Neutrophil (primary cell): ENCODE measurements around the gene SERPINB7.

Experiments used
- H3K27ac ChIP-seq: fragments of 200-600 bp; sonication (generic); 2 replicates; pipeline ENCODE4 v1.5.1; 2016; ENCODE audit warnings: mild to moderate bottlenecking, moderate library complexity
- H3K27me3 ChIP-seq: fragments of 200-600 bp; sonication (generic); 2 replicates; pipeline ENCODE4 v1.6.0; 2016; ENCODE audit warnings: mild to moderate bottlenecking
- H3K36me3 ChIP-seq: fragments of 200-600 bp; sonication (generic); 2 replicates; pipeline ENCODE4 v1.5.1; 2017
- H3K4me1 ChIP-seq, 2 experiments: fragments of 200-600 bp in 1 of 2; sonication (generic) in 1 of 2; 1 replicate in 1 of 2; 2 replicates in 1 of 2; pipeline versions ENCODE4 v1.5.1 to v1.6.1; 2013 to 2016; ENCODE audit warnings: low read depth in 1 of 2, low read length in 1 of 2, mild to moderate bottlenecking in 1 of 2, moderate library complexity in 1 of 2; ENCODE audit not compliant: control insufficient read depth in 1 of 2, insufficient read depth in 1 of 2
- H3K4me3 ChIP-seq, 2 experiments: fragments of 200-600 bp in 1 of 2; sonication (generic) in 1 of 2; 1 replicate in 1 of 2; 2 replicates in 1 of 2; pipeline ENCODE4 v1.5.1; 2013 to 2016; ENCODE audit warnings: low read depth in 1 of 2, low read length in 1 of 2, mild to moderate bottlenecking in 1 of 2, moderate library complexity in 1 of 2
- H3K9me3 ChIP-seq: fragments of 200-600 bp; sonication (generic); 2 replicates; pipeline ENCODE4 v1.5.1; 2016
- TF ChIP-seq, protein P1 (sequence below): fragments of 200-600 bp; sonication (generic); IDR thresholded peaks from 2 replicates; pipeline ENCODE4 v1.5.1; 2016; ENCODE audit warnings: antibody characterized with exemption

The SERPINB7 gene

GRCh38 chr18:63774511-63774910, 707 bp upstream of the SERPINB7 start:
- no peak overlapping the region for H3K27ac ChIP-seq
- H3K4me1 ChIP-seq, result no peaks in the 10 kb centered on the region
- no peaks in the 10 kb centered on the region for H3K9me3 ChIP-seq
- no peaks in the 10 kb centered on the region for H3K36me3 ChIP-seq
- H3K4me3 ChIP-seq, result no peak overlapping the region
- H3K27me3 ChIP-seq, result peaks cover 88% of the 10 kb centered on the region
- TF ChIP-seq, protein P1, sequence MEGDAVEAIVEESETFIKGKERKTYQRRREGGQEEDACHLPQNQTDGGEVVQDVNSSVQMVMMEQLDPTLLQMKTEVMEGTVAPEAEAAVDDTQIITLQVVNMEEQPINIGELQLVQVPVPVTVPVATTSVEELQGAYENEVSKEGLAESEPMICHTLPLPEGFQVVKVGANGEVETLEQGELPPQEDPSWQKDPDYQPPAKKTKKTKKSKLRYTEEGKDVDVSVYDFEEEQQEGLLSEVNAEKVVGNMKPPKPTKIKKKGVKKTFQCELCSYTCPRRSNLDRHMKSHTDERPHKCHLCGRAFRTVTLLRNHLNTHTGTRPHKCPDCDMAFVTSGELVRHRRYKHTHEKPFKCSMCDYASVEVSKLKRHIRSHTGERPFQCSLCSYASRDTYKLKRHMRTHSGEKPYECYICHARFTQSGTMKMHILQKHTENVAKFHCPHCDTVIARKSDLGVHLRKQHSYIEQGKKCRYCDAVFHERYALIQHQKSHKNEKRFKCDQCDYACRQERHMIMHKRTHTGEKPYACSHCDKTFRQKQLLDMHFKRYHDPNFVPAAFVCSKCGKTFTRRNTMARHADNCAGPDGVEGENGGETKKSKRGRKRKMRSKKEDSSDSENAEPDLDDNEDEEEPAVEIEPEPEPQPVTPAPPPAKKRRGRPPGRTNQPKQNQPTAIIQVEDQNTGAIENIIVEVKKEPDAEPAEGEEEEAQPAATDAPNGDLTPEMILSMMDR, result no peak

- Histone ChIP-seq H3K27me3 (peaks cover 56% of the 10 kb centered on the region), H3K27ac (no peak overlapping the region), H3K4me3 (no peak overlapping the region), H3K4me1 (no peaks in the 10 kb centered on the region), H3K36me3 (no peaks in the 10 kb centered on the region), H3K9me3 (no peaks in the 10 kb centered on the region)
- TF ChIP-seq, protein P1, result no peak
Measured at GRCh38 chr18:63779386-63779785, 4.2 kb downstream of the SERPINB7 start.

DNA sequence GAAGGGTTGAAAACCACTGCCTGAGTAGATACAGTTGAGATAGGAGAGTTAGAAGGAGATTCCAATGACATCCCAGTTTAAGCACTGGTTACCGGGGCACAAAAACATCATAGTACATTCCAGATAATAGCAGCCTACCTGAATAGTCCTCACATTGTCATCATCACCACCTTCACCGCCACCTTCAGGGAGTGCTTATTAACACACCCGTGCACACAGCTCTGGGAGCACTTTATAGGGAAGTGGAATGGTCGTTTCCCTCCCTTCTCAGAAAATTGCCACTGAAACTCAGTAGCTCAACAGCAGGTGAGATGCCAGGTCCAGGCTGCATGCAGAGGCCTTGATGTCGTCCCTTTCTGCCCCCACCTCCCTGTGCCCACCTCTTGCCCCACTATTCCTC, 8.2 kb downstream of the SERPINB7 start:
- no peaks in the 10 kb centered on the region for H3K36me3 ChIP-seq
- TF ChIP-seq, protein P1, result no peak

DNA sequence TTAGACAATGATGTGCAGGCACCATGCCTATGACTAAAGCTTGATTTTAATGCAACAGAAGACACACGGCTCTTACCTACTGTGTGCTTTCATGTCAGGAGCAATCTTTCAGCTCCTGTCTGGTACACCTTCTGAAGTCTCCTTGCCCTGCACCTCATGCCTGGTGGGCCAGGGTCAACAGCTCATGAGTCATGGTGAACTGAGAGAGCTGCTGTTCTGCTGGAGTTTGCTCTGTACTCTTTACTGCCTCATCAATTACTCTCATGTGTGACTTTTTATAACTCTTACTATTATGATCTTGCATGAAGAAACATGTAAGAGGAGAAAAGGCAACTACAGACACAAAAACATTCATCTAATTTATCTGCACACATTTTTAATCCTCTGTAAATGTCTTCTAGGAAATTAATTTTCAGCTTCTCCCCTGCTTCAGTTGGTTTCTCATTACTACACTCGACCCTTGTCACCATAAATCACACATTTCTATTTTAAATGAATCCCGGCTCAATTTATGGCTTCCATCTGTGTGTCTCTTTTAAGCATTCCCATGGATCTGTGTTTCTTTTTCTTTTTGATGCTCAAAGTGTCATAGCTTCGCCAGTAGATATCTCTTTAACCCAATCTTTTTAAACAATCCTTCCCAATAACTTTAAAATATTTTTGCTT, 9.7 kb downstream of the SERPINB7 start:
- no peak overlapping the region for H3K4me3 ChIP-seq
- TF ChIP-seq, protein P1, result no peak
- H3K36me3 ChIP-seq, result no peaks in the 10 kb centered on the region
- H3K27me3 ChIP-seq, result peaks cover 3% of the 10 kb centered on the region
- no peak overlapping the region for H3K27ac ChIP-seq
- no peaks in the 10 kb centered on the region for H3K4me1 ChIP-seq
- no peaks in the 10 kb centered on the region for H3K9me3 ChIP-seq

More for the DNA sequence above, 8.2 kb downstream of the SERPINB7 start:
- Histone ChIP-seq H3K27me3 (peaks cover 18% of the 10 kb centered on the region), H3K27ac (no peak overlapping the region), H3K9me3 (no peaks in the 10 kb centered on the region), H3K4me3 (no peak overlapping the region), H3K4me1 (no peaks in the 10 kb centered on the region)

DNA sequence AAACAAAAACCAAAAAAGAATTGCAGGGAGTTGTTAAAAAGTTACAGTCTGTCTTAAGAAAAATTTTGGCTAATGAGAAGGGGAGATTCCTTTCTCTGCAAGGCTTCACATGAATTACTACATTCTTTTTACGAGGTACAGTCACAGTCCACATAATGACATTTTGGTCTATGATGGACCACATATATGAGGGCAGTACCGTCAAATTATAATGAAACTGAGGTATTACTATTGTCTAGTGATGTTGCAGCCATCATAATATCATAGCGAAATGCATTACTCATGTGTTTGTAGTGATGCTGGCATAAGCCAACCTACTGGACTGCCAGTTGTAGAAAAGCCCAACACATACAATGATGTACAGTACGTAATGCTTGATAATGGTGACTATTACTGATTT, 12.5 kb downstream of the SERPINB7 start:
- Histone ChIP-seq H3K36me3 (no peaks in the 10 kb centered on the region), H3K4me1 (no peaks in the 10 kb centered on the region), H3K27me3 (no peaks in the 10 kb centered on the region), H3K4me3 (no peak overlapping the region), H3K27ac (no peak overlapping the region), H3K9me3 (no peaks in the 10 kb centered on the region)
- TF ChIP-seq, protein P1, result no peak
